GM12878 (cell line): ENCODE measurements around the gene ABCG1. TPM values are rescaled to one million over a fixed set of nuclear protein-coding genes. Genes with fewer than 3 reads are reported as not detected.

Source experiments
- ATAC-seq: fragments of 200-7000 bp; cut with Tn5 transposase; 3 replicates; pipeline ENCODE4 v1.9.1; 2020; ENCODE audit warnings: mild to moderate bottlenecking, moderate library complexity
- BruUV-seq: library from RNA; stranded (reverse); fragments of 400-500 nt; replicated peaks from 2 replicates; lab custom pipeline; 2021; lab: Mats Ljungman, UMichigan
- CTCF ChIA-PET: fragments of 300-600 bp; sonication (Branson Sonifier 250); formaldehyde crosslinking; extraction: SDS; loops from one replicate; lab custom pipeline; 2021; ENCODE audit warnings: inconsistent platforms; lab: Yijun Ruan, JAX
- POLR2A ChIA-PET: fragments of 350-600 bp; formaldehyde crosslinking; extraction: SDS; loops from one replicate; lab custom pipeline; 2021; ENCODE audit warnings: inconsistent platforms; lab: Charles Lee
- RAD21 ChIA-PET: fragments of 300-600 bp; sonication (Branson Sonifier 250); formaldehyde crosslinking; loops from one replicate; lab custom pipeline; 2023; ENCODE audit warnings: antibody characterized with exemption; ENCODE audit not compliant: unreplicated experiment; lab: Charles Lee
- SMC1A ChIA-PET: fragments of 300-600 bp; sonication (Branson Sonifier 250); formaldehyde crosslinking; loops from one replicate; lab custom pipeline; 2023; ENCODE audit not compliant: unreplicated experiment, uncharacterized antibody; lab: Charles Lee
- DNase-seq: peaks from one replicate; pipeline ENCODE4 v3.0.0-alpha.2; 2011; ENCODE audit warnings: low read depth, low spot score
- FAIRE-seq: peaks from 3 replicates; lab custom pipeline; 2011; peaks lifted over from hg19 to GRCh38; lab: Jason Lieb, UNC
- H2AFZ ChIP-seq: 2 replicates; pipeline ENCODE4 v1.6.0; 2011; ENCODE audit warnings: low read depth, low read length, control low read depth; ENCODE audit not compliant: control insufficient read depth
- H3K27ac ChIP-seq: 2 replicates; pipeline ENCODE4 v1.5.1; 2011; ENCODE audit warnings: control low read depth; ENCODE audit not compliant: control insufficient read depth, insufficient read depth
- H3K27me3 ChIP-seq, 2 experiments: replicated peaks in 1 of 2; 2 replicates each; pipeline versions ENCODE4 v1.6.0 to v1.6.1; 2011; ENCODE audit warnings: low read length in 1 of 2; ENCODE audit not compliant: control insufficient read depth in 2 of 2, insufficient read depth in 2 of 2
- H3K36me3 ChIP-seq, 2 experiments: 2 replicates each; pipeline ENCODE4 v1.5.1; 2011; ENCODE audit warnings: low read length in 1 of 2; ENCODE audit not compliant: control insufficient read depth in 2 of 2, insufficient read depth in 2 of 2
- H3K4me1 ChIP-seq: 2 replicates; pipeline ENCODE4 v1.6.1; 2011; ENCODE audit warnings: mild to moderate bottlenecking, low read length, moderate library complexity, mixed read lengths; ENCODE audit not compliant: control insufficient read depth, insufficient read depth
- H3K4me2 ChIP-seq: 2 replicates; pipeline ENCODE4 v1.6.0; 2011; ENCODE audit warnings: control low read depth; ENCODE audit not compliant: control insufficient read depth, insufficient read depth
- H3K4me3 ChIP-seq: fragments of 200-600 bp; sonication (generic); 2 replicates; pipeline ENCODE4 v1.5.1; 2016
- H3K79me2 ChIP-seq: 2 replicates; pipeline ENCODE4 v1.6.0; 2011; ENCODE audit warnings: low read length; ENCODE audit not compliant: control insufficient read depth, insufficient read depth
- H3K9ac ChIP-seq: 2 replicates; pipeline ENCODE4 v1.8.0; 2011; ENCODE audit warnings: low read length, control low read depth, mixed read lengths; ENCODE audit not compliant: control insufficient read depth, insufficient read depth
- H3K9me3 ChIP-seq: replicated peaks from 3 replicates; pipeline ENCODE4 v1.5.1; 2011; ENCODE audit warnings: mild to moderate bottlenecking, low read length; ENCODE audit not compliant: control insufficient read depth, insufficient read depth
- H4K20me1 ChIP-seq: 2 replicates; pipeline ENCODE4 v1.6.0; 2011; ENCODE audit not compliant: control insufficient read depth, insufficient read depth
- BHLHE40 ChIP-seq, 2 experiments: fragments of 450-650 bp in 1 of 2; IDR thresholded peaks; 2 replicates each; pipeline ENCODE4 v1.6.1; 2011 to 2017; ENCODE audit warnings: low read depth in 2 of 2, borderline replicate concordance in 1 of 2, improper control_type of control experiment in 1 of 2, low read length in 1 of 2, mild to moderate bottlenecking in 1 of 2
- ETV6 ChIP-seq, 2 experiments: fragments of 450-650 bp in 1 of 2; IDR thresholded peaks in 1 of 2; conservative IDR thresholded peaks in 1 of 2; 2 replicates each; pipeline ENCODE4 v1.6.1; 2014; ENCODE audit warnings: antibody characterized with exemption in 1 of 2, borderline replicate concordance in 1 of 2, low read depth in 1 of 2, mild to moderate bottlenecking in 1 of 2, moderate library complexity in 1 of 2
- MEF2A ChIP-seq: IDR thresholded peaks from 2 replicates; pipeline ENCODE4 v1.6.1; 2011; ENCODE audit warnings: low read depth, mild to moderate bottlenecking, low read length, moderate library complexity; ENCODE audit not compliant: insufficient read depth
- NKRF ChIP-seq: fragments of 450-650 bp; conservative IDR thresholded peaks from 2 replicates; pipeline ENCODE4 v1.6.1; 2017; ENCODE audit warnings: mild to moderate bottlenecking, moderate library complexity
- POLR2AphosphoS5 ChIP-seq: IDR thresholded peaks from 2 replicates; pipeline ENCODE4 v1.6.1; 2011; ENCODE audit warnings: mild to moderate bottlenecking, low read length, inconsistent platforms
- RAD21 ChIP-seq: IDR thresholded peaks from 2 replicates; pipeline ENCODE4 v1.6.1; 2011; ENCODE audit warnings: mild to moderate bottlenecking, low read depth, low read length, moderate library complexity; ENCODE audit not compliant: insufficient read depth
- RCOR1 ChIP-seq: conservative IDR thresholded peaks from 2 replicates; pipeline ENCODE4 v1.6.1; 2012; ENCODE audit warnings: low read depth, low read length, improper control_type of control experiment
- SP1 ChIP-seq: IDR thresholded peaks from one replicate; pipeline ENCODE4 v1.6.1; 2011; ENCODE audit warnings: low read depth, low read length
- WGBS: methylation state at CpG from one replicate; pipeline ENCODE4 v1.1.6; 2016; ENCODE audit warnings: low lambda C conversion rate; ENCODE audit not compliant: insufficient replicate concordance, insufficient coverage; ENCODE audit errors: missing lambda C conversion rate; 5-methylcytosine and 5-hydroxymethylcytosine counted together
- in situ Hi-C: fragments of 300-500 bp; cut with MboI; formaldehyde crosslinking; loops from 9 replicates; pipeline ENCODE4 v1.14.3; 2018; ENCODE audit warnings: mixed read lengths
- intact Hi-C: fragments of 100-400 bp; cut with micrococcal nuclease; formaldehyde crosslinking; loops from one replicate; pipeline ENCODE4 v1.14.2; 2022; ENCODE audit not compliant: unreplicated experiment
- polyA plus RNA-seq, 11 experiments: library from polyadenylated mRNA; depleted of rRNA in 4 of 11; unstranded in 6 of 11; stranded (reverse) in 5 of 11; fragments of >200 nt; fragmentation: Nextera tagmentation in 4 of 11; fragmentation: Illumina TruSeq in 1 of 11; extraction: Ambion mirVana in 4 of 11; extraction: Trizol in 1 of 11; gene quantifications; 1 replicate in 1 of 11; 2 replicates in 10 of 11; pipeline versions ENCODE4 v1.2.1 to v1.2.3, GENCODE V29; 2011 to 2016; ENCODE audit warnings: inconsistent platforms in 2 of 11, missing spikeins in 2 of 11, low read depth in 1 of 11
- total RNA-seq, 4 experiments: library from RNA; depleted of rRNA in 3 of 4; stranded (reverse); fragments of >200 nt in 3 of 4; fragmentation: Illumina TruSeq in 1 of 4; extraction: Trizol in 1 of 4; gene quantifications; 2 replicates each; pipeline versions ENCODE4 v1.2.1 to v1.2.3, GENCODE V29; 2013 to 2021

ABCG1 gene
- total and polyA plus RNA-seq, 10 of the 15 experiments (the other 5 are each of a cell fraction or from before 2014, with no cell fraction given), result 0.59 to 19.3 (median 5.7) TPM

DNA sequence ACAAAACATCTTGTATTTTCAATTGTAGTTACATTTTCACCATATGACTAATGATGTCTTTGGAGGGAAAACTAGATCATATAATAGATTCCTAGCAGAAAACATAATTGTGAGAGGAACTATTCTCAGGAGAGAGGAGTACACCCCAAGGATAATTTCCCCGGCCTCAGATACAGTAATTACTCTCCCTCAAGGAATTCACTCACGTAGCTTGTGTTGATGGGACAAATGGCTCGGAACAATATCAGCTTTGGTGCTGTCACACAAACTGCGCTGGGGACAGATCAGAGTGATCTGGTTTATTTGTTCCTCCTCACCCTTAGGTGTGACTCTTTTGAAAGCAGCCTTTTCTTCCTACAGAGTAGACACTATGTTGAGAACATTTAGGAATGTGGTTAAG, 11.2 kb downstream of the ABCG1 start:
- Histone ChIP-seq H4K20me1 (no peaks in the 10 kb centered on the region), H3K4me2 (no peak overlapping the region), H2AFZ (no peak overlapping the region), H3K79me2 (no peaks in the 10 kb centered on the region), H3K36me3 (no peaks in the 10 kb centered on the region), H3K27me3 (no peaks in the 10 kb centered on the region), H3K9ac (no peak overlapping the region), H3K9me3 (no peaks in the 10 kb centered on the region), H3K27ac (no peak overlapping the region), H3K4me3 (no peak overlapping the region), H3K4me1 (peaks cover 50% of the 10 kb centered on the region)
- intact Hi-C loops, result loop anchor here (5.0 to 10.0 kb wide), 2 partner anchors 43 to 235 kb away; no protein-coding TSS in a partner anchor
- TF ChIP-seq NKRF (no peak), SP1 (no peak), RAD21 (no peak), MEF2A (no peak), ETV6 (conservative IDR thresholded peaks at IDR 0.05 in 1 of 2, IDR thresholded peaks at IDR 0.05 in 1 of 2; ENCODE audit: borderline replicate concordance in 1 of 2, low read depth in 1 of 2) (no peak), RCOR1 (no peak), POLR2AphosphoS5 (no peak), BHLHE40 (IDR thresholded peaks at IDR 0.05; ENCODE audit: borderline replicate concordance in 1 of 2, low read depth in 2 of 2, low read length in 1 of 2) (no peak)
- WGBS, result 96% methylated on average over 4 of the region's 4 CpGs
- no peak for FAIRE-seq
- SMC1A ChIA-PET, result interaction anchor here (0.7 to 7.5 kb wide), 8 partner anchors 8 to 232 kb away, joined by 3 to 34 read pairs (median 4); partner anchors contain the start of gene ABCG1
- in situ Hi-C loops, result no loop called here
- POLR2A ChIA-PET, result interaction anchor here (1.1 to 3.5 kb wide), 5 partner anchors 8 to 56 kb away, joined by 3 to 28 read pairs (median 4); partner anchors contain the start of gene ABCG1
- no TSS peak for BruUV-seq
- CTCF ChIA-PET, result interaction anchor here (0.7 to 3.7 kb wide), 5 partner anchors 8 to 85 kb away, joined by 3 to 33 read pairs (median 7); no protein-coding TSS in a partner anchor
- ATAC-seq, result no peak
- DNase-seq, result no peak
- RAD21 ChIA-PET, result interaction anchor here (1.4 to 6.6 kb wide), 5 partner anchors 8 to 66 kb away, joined by 3 to 48 read pairs (median 5); no protein-coding TSS in a partner anchor
